ENCODE data around the gene IKZF1.

The IKZF1 gene

DNA sequence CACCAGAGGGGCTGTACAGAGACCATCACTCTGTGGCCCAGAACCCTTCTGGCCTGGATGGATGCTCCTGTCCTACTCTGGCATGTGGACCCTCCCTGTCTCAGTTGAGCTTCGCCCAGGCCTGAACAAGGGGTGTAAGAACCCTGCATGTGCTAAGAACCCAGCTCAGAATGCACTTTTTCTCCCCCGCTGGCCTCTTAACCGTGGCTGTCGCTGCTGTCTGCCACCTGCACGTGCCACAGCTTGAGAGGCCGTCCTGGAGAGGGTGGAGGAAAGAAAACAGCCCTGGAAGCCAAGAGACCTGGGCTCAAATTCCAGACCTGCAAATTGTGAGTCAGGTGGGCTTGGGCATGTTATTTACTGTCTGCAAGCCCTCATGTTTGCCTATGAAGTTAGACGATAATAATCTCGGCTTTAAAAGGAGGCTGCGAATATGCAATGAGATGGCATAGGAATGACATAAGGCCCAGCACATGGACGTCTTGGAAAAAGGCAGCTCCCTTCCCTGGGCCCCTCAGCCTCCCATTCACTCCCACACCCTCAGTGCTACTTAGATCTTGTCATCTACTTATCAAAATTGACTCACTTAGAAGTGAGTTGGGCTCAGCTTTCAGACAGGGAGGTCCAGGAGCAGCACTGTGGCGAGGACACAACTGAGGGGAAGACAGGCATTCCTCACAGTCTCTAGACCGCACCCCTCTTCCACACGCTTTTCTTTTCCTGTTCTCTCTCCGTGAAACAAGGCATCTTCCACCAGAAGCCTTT is 114.2 kb downstream of the IKZF1 start:
- DNase-seq: no peak

DNA sequence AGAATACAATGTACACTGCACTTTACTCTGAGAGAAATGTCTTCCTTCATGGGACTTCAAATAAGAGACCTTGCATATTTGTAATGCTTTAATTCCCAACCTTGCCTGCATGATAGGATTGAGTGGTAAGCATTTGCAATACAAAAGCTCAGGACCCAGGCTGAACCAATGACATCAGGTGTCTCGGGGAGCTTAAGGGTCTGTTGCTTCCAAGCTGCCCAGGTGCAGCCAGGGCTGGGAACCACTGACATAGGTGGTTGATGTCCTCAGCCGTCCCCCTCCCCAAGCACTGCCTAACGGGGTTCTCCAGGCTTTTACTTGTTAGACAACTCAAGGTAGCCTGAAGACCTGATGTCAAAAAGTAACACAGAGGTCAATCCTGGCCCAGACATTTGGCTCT is 116.5 kb downstream of the IKZF1 start:
- no peak for DNase-seq

DNA sequence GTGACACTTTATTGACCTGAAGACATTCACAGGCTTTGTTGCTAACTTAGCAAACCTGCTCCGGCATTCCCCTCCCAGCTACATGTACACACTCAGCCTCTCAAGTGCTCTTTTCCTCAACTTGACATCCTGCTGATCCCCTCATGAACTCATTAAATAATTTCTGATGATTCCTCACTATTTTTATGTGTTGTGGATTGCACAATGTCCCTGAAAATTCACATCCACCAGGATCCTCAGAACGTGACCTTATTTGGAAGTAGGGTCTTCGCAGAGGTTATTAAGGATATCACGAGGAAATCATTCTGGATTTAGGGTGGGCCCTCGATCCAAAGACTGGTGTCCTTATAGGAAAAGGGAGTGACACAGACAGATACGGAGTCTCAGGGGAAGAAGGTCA is 118.3 kb downstream of the IKZF1 start:
- no peak for DNase-seq

DNA sequence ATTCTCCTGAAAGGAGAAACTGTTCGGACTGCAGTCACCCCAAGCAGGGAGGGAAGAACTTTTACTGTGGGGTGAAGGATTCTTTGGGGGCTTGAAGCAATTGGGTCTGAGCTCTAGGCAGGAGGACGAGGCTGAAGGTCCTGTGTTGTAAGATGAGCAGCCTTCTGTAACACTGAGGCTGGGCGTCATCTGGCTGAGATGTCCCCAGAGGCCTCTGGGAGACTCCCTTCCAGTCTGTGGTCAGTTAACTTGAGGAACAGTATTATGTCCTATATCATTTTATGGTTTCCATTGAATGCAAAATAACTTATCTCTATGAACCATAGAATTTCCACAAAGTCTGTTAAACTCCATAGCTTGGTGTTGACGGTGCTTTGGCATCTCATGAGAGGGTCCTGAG is 119.3 kb downstream of the IKZF1 start:
- DNase-seq: no peak

DNA sequence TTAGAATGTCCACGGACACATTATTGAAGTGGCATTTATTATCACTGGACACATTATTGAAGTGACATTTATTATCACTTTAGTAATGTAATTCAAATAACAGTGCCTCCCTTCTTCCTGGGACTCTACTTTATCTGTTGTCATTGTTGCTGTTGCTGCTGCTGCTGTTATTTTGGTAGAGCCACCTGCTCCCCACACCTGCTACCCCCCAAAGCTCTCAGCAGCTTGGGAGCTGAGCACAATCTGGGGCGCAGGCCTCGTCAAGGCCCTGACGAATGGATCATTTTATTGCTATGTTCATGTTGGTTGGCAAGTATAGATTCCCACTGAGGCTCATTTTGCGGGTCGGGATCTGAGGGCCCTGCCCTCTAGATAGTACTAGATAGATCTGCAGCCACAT is 120.8 kb downstream of the IKZF1 start:
- DNase-seq: no peak

DNA sequence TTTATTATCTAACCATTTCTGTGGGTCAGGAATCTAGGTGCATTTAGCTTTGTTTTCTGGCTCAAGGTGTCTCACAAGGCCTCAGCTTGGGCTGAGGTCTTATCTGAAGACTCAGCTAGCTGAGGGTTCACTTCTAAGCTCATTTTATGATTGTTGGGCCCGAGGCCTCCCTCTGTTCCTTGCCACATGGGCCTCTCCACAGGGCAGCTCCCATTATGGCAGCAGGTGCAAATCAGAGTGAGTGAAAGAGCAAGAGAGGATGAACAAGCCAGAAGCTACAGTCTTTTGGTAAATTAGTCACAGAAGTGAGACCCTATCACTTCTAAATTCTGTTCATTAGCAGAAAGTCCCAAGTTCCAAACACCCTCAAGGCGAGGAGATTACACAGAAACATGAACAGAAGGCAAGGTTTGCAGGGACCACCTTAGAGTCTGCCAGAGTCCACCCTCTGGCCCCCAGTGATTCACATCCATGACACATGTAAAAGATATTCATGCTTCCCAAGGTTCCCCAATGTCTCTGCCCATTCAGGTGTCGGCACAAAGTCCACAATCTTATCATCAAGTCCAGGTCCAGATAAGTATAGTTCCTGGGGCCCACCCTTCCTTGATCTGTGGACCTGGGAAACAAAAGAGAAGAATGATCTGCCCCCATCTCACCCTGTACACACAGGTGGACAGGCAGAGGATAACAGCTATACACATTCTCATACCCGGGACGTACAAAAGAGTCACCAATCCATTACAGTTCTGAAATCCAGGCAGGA is 121.9 kb downstream of the IKZF1 start:
- DNase-seq: no peak

DNA sequence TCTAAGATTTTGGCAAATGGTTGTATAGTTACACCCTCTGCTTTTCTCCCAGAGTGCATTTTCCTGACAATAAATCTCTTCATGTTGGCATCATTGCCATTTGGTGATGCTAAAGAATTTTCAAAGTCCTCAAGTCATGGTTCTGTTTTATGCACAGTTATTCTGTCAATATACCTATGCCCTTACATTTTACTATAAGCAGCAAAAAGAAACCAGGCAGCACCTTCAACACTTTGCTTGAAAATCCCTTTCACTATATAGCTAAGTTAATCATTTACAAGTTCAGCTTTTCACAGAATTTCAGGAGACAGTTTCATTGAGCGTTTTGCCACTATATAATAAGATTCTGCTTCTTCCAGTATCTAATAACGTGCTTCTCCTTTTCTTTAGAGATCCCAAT is 123.0 kb downstream of the IKZF1 start:
- DNase-seq: no peak

DNA sequence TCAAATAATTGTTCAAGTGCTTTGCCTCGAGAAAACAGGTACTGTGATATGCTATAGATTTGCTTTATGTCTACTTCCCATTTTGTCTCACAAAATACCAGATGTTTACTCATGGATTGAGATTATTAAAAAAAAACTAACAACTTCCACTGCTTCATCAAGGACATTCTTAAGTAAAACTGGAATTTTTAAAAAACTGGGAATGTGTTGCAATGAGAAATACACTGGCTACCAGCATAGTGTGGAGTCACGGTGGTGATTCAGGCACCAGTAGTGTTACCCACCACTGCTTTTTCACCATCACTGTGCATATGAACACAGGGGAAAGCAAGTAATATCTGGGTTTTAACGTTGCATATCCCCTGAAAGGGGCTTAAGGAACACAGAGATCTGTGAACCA is 124.4 kb downstream of the IKZF1 start:
- no peak for DNase-seq

DNA sequence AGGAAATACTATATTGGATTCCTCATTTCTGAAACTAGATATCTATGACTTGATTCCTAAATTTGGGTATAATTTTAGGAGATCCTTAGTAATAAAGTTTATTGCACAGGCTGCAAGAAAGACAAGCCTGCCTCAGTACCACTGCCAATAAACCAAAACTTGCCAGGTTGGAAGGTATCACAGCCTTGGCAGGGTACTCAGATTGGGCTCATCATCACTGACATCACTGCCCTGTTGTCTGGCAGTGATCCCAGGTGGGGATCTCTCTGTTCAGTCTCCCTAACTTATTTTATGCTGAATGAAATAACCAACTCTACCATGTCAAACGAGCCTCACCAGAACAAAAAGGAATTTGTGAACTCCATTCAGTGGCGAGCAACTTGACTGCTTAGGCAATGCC is 126.8 kb downstream of the IKZF1 start:
- DNase-seq: no peak

DNA sequence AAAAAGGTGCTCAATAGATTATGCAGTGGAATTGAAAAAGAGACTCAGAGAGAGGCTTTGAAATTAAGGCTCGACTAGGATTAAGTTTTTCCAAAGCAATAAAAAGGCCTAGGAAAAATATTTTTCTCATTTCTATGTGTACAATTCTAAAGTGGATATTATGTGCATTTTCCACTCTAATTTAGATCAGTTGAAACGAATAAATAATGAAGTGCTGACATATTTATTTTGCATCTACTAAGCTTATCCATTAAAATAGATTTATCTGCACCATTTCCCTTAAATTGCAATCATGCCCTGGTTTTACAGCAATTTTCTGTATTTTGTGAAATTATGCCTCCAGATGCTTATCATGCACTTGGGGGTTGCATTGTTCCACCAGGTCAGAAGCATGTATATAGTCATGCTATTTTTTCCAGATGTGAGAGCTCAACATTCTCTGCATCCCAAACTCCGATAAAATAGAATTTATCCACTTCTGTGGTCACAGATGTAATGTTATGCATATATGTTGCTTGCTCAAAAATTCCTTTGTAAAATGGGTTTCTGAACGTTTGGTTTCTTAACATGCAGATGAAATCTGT is 127.3 kb downstream of the IKZF1 start:
- no peak for DNase-seq

DNA sequence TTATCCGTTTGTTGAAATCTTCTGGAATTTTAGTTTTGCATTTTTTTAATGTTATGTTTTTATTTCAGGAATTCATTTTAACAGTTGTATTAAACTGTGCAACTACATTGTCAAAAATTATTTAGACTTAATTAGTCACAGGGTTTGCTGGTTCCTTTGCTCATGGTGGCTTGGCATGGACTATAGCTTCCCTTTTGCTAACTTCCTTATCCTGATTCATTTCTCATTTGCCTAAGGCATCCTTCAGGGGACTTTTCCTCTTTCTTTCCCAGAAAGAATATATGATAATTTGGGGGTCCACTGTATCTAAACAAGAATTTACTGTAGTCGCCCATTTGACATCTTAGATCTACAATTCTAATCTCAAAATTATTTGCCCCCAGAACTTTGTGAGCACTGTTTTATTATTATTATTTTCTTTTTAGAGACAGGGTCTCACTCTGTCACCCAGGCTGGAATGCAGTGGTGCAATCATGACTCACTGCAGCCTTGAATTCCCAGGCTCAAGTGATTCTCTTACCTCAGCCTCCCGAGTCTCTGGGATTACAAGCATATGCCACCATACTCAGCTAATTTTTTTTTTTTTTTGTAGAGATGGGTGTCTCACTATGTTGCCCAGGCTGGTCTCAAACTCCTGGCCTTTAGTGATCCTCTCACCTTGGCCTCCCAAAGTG is 131.8 kb downstream of the IKZF1 start:
- DNase-seq: no peak

DNA sequence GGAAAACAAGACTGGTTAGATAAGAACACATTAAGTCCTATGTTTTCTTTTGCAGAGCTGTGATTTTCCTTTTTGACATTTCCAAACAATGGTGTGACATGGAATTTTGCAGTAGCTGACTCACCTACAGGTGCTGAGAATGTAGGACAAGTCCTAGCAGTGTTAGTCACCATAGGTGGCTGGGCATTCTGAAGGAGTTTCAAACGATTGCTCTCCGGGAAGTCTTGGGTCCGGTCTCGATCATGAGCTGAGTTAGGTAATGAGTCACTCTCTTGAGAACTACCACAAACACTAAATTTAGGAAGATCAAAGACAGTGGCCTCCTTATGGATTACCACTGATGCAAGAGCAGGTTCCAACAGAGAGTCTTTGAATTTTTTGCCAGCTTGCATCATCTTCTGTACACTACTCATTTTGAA is 142.0 kb downstream of the IKZF1 start:
- no peak for DNase-seq

DNA sequence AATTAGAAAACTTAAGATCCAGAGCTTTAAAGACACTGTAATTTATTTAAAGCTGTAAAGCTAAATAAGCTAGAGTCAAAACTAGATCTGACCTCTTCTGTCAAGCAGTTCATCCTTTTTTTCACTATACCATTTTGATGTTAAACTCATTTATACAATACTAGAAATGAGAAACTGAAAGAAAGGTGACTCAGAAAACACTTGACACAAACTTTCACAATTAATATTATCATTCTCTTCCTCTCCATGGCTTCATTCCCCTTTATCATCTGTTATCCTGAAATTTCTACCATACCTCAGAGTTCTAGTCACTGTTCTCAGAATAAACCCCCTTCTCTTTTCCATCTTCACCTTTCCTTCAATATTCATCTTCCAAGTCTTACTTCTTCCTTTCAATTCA is 144.3 kb downstream of the IKZF1 start:
- no peak for DNase-seq

DNA sequence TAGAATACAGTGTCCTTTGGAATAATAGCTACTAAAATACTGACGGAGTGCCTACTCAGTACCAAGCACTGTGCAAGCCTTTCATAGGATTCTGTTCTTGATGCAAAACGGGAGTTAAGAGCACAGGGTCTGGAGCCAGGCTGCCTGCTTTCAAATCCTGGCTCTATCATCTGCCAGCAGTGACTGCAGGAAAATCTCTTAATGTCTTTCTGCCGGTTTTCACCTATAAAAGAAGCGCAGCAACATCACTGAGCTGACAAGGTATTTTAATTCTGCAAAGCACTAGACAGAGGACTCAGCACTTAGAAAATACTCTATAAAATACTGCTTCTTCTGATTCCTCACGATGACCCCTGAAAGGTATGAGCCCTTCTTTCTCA is 145.0 kb downstream of the IKZF1 start:
- DNase-seq: peak; percentile 12

DNA sequence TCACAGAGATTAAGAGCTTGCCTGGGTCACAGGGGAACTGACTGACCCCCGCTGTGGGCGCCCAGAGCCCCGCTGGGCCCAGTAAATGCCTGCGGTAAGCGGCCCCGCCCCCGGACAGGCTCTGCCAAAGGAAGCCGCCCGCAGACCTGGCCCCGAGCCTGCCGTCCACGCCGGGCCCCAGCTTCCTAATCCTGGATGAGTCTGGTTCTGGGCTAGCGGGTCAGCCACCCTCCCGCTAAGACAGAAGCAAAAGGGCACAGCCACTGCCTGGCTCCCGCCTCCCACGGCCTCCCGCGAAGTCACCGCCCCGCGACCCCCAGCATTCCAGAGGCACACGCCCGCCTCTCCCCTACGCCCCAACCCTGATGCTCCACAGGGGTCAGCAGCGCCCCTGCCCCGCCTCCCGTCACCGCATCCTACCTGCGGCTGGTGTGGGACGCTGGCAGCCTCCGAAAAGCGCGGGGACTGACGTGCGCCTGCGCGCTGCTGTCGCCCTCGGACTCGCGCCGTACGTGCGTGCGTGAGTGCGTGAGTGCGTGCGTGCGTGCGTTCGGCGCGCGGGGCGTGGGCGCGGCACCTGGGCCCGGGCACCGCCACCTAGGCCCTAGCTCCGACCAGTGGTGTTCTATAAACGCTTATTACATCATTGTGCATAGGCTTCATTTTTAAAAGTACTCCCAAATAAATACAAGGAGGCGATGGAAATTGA is 145.5 kb downstream of the IKZF1 start, which contains the start of gene FIGNL1:
TSS of gene FIGNL1 (minus strand) at position 470 of the 709 bp plus-strand sequence. CDS start 3,063 bp downstream, outside the sequence.
- DNase-seq: peak; percentile 94

DNA sequence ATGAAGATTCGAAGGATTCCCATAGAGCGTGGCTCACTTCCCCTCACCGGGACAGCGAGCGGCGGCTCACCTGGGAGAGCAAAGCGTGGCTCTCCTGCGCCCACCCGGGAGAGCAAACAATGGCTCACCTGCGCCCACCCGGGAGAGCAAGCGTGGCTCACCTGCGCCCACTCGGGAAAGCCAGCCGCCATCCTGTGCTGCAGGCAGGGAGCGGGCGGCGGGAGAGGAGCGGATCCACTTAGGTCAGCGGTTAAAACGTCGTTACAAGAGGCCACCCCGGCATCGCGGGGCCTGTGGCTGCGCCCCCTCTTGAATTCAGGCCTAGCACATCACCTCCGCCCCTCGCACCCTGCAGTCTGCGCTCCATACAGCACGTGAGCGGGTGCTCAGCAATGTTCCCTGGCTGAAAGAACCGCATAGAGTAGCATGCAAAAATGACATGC is 146.1 kb downstream of the IKZF1 start:
- DNase-seq: peak; percentile 49

All from RPMI8226 (cell line).